ENCODE measurements around the gene CEACAM20. TPM values are rescaled to one million over a fixed set of nuclear protein-coding genes. Genes with fewer than 3 reads are reported as not detected.
"Not testable (repeated sequence)": the region's sequence is repeated elsewhere in the genome, so short reads cannot be mapped to it uniquely, and the experiment has no call there.

CEACAM20 gene
- total RNA-seq, 1 donor from 2014 or later = not detected

GRCh38 chr19:44476559-44477408 lies 52.7 kb downstream of the CEACAM20 start:
- peak; percentile 23 for DNase-seq

GRCh38 chr19:44468730-44469129 lies 60.7 kb downstream of the CEACAM20 start:
- DNase-seq = not testable (repeated sequence)

- DNase-seq = not testable (repeated sequence)
These were observed 66.7 kb downstream of the CEACAM20 start for GRCh38 chr19:44462600-44463286.

Other genes with a start within 250 kb of the CEACAM20 start
- gene ZNF235, start 224.7 kb downstream of the CEACAM20 start, total RNA-seq = 7.5 and 9.4 TPM in 2 replicates
- gene ZNF112, start 173.0 kb downstream of the CEACAM20 start, total RNA-seq = 8.3 and 9.9 TPM in 2 replicates
- 3.2 and 5.8 TPM in 2 replicates for gene ZNF285, start 128.1 kb downstream of the CEACAM20 start, total RNA-seq
- gene ZNF229, start 81.2 kb downstream of the CEACAM20 start, total RNA-seq = 5.9 and 14.6 TPM in 2 replicates
- 15.4 and 18.0 TPM in 2 replicates for gene ZNF180, start 29.2 kb downstream of the CEACAM20 start, total RNA-seq
- gene IGSF23, start 83.9 kb upstream of the CEACAM20 start, total RNA-seq = not detected in 2 replicates
- 95.7 and 104 TPM in 2 replicates for gene PVR, start 114.2 kb upstream of the CEACAM20 start, total RNA-seq
- gene CEACAM19, start 141.8 kb upstream of the CEACAM20 start, total RNA-seq = 0.47 and 0.85 TPM in 2 replicates
- gene CEACAM16, start 169.5 kb upstream of the CEACAM20 start, total RNA-seq = 0.17 TPM in 1 of 2 replicates, not detected in the other
- gene BCL3, start 219.0 kb upstream of the CEACAM20 start, total RNA-seq = 3.2 and 6.3 TPM in 2 replicates
- not detected in 2 replicates for gene CBLC, start 248.2 kb upstream of the CEACAM20 start, total RNA-seq